ENCODE data around the gene GCNT1.

GCNT1 gene

GRCh38 chr9:76552751-76553455 is 93.9 kb downstream of the GCNT1 start:
- Mint-ChIP-seq H3K36me3 (peaks cover 6 to 23% of the 10 kb centered on the region in 2 donors), H3K9me3 (no peaks in the 10 kb centered on the region), H3K27me3 (no peaks in the 10 kb centered on the region), H3K4me1 (peaks cover 7 to 9% of the 10 kb centered on the region in 2 donors), H3K27ac (no peak overlapping the region), H3K4me3 (no peak overlapping the region)
- DNase-seq (no peak), ATAC-seq (replicated peaks) (no peak)

- Mint-ChIP-seq H3K36me3 (peaks cover 10 to 29% of the 10 kb centered on the region in 2 donors), H3K27me3 (no peaks in the 10 kb centered on the region), H3K27ac (no peak overlapping the region), H3K4me1 (peaks cover 13 to 17% of the 10 kb centered on the region in 2 donors), H3K4me3 (no peak overlapping the region), H3K9me3 (peaks cover 2 to 6% of the 10 kb centered on the region in 2 donors)
- no peak for ATAC-seq (replicated peaks)
- no peak for DNase-seq
Measured at GRCh38 chr9:76553680-76554079, 94.7 kb downstream of the GCNT1 start.
